ENCODE measurements around the gene GGT7. TPM values are rescaled to one million over a fixed set of nuclear protein-coding genes. Genes with fewer than 3 reads are reported as not detected.

GGT7 gene
- total and polyA plus RNA-seq, 2 of the 4 experiments (the other 2 are of a cell fraction), result 3.4 to 25.9 TPM

GRCh38 chr20:34829191-34829590 lies 43.5 kb downstream of the GGT7 start:
- no peak overlapping the region for H3K14ac ChIP-seq (replicated peaks; ENCODE audit: low read depth, low read length)
- H3K36me3 ChIP-seq (ENCODE audit: control insufficient read depth, insufficient read depth, low read length), result no peaks in the 10 kb centered on the region
- POLR2A ChIA-PET (ENCODE audit: unreplicated experiment), result no interaction called here
- H2BK120ac ChIP-seq (ENCODE audit: low read depth, low read length), result no peak overlapping the region
- no peak overlapping the region for H3K27ac ChIP-seq (ENCODE audit: insufficient read depth, low read length)
- dilution Hi-C loops (cut with HindIII; ENCODE audit: low sequenced_read_pairs, unreplicated experiment), result no loop called here
- ATAC-seq (ENCODE audit: low read depth) (no peak), DNase-seq (no peak)
- H3K23ac ChIP-seq (ENCODE audit: low read depth, low read length), result no peak overlapping the region
- peaks cover 3 to 14% of the 10 kb centered on the region in 2 experiments; a peak in 2 of 4 replicates for H3K79me1 ChIP-seq (ENCODE audit: low read depth in 1 of 2, low read length in 2 of 2)
- H4K8ac ChIP-seq (ENCODE audit: low read depth in 2 of 2, low read length in 2 of 2), result no peak overlapping the region
- no CpG with 5 or more reads among the region's 3 CpGs for WGBS, 2 experiments (ENCODE audit: extremely low coverage in 2 of 2, insufficient read length in 1 of 2)
- intact Hi-C loops (cut with micrococcal nuclease), result no loop called here
- H4K20me1 ChIP-seq (ENCODE audit: insufficient read depth, low read length), result peaks cover 6% of the 10 kb centered on the region; the same call in 1 of the 2 replicates
- H2BK15ac ChIP-seq (ENCODE audit: low read depth, low read length), result no peak overlapping the region
- H2BK5ac ChIP-seq (ENCODE audit: low read depth, low read length, poor library complexity, severe bottlenecking), result no peak overlapping the region
- H2AK9ac ChIP-seq (replicated peaks; ENCODE audit: low read depth, low read length, poor library complexity), result no peak overlapping the region
- no peak overlapping the region for H3K56ac ChIP-seq (ENCODE audit: extremely low read depth, insufficient read depth, low read length)
- CTCF ChIA-PET, result no interaction called here
- no peak overlapping the region for H3K4me2 ChIP-seq (ENCODE audit: low read depth, low read length)
- no peak overlapping the region for H3K18ac ChIP-seq (ENCODE audit: low read depth, low read length)
- H3K9me1 ChIP-seq (ENCODE audit: insufficient read depth, low read length), result 0 out of 2 replicates have a peak, but pooled peaks cover 3% of the 10 kb centered on the region
- H2AFZ ChIP-seq (replicated peaks; ENCODE audit: low read length, poor library complexity), result no peak overlapping the region
- no peak overlapping the region for H3K9ac ChIP-seq (ENCODE audit: low read depth, low read length)
- no peak overlapping the region for H4K91ac ChIP-seq (ENCODE audit: insufficient read depth, low read depth, low read length)
- in situ Hi-C loops (cut with MboI; ENCODE audit: low sequenced_read_pairs), result loop anchor here (25.0 kb wide), 1 partner anchor 608 kb away; the partner anchor contains the start of gene GDF5
- H3K4me1 ChIP-seq (ENCODE audit: control insufficient read depth, insufficient read depth, low read length), result no peaks in the 10 kb centered on the region
- no peak overlapping the region for H3K4ac ChIP-seq (ENCODE audit: low read depth, low read length)
- no TSS peak for BruUV-seq (replicated peaks)
- H4K5ac ChIP-seq (ENCODE audit: low read depth, low read length), result no peak overlapping the region
- no peak overlapping the region for H2AK5ac ChIP-seq (ENCODE audit: low read depth, low read length)
- H3K27me3 ChIP-seq (ENCODE audit: control insufficient read depth, insufficient read depth, low read length), result peaks cover 14% of the 10 kb centered on the region
- no peak overlapping the region for H3K4me3 ChIP-seq (ENCODE audit: insufficient read depth, low read depth, low read length)
- no peaks in the 10 kb centered on the region for H3K9me3 ChIP-seq (ENCODE audit: control insufficient read depth, insufficient read depth, low read length)
- H2BK20ac ChIP-seq (ENCODE audit: low read depth, low read length), result no peak overlapping the region
- TF ChIP-seq BHLHE40 (IDR thresholded peaks at IDR 0.05; ENCODE audit: low read depth, low read length), result no peak
- TF ChIP-seq CEBPB (IDR thresholded peaks at IDR 0.05; ENCODE audit: low read depth, low read length), result no peak
- no peak for TF ChIP-seq FOS (IDR thresholded peaks at IDR 0.05; ENCODE audit: low read depth, low read length)
- no peak for TF ChIP-seq MAFK (IDR thresholded peaks at IDR 0.05; ENCODE audit: low read depth, low read length)
- no peak for TF ChIP-seq CTCF (conservative IDR thresholded peaks at IDR 0.05; ENCODE audit: low read depth, low read length)
- no peak for TF ChIP-seq SMC3 (IDR thresholded peaks at IDR 0.05; ENCODE audit: low read depth, low read length)
- TF ChIP-seq MAZ (IDR thresholded peaks at IDR 0.05; ENCODE audit: borderline replicate concordance, low read depth, low read length), result no peak
- TF ChIP-seq RAD21 (IDR thresholded peaks at IDR 0.05; ENCODE audit: low read length), result no peak
